ENCODE results near the gene NSMF. TPM values are rescaled to one million over a fixed set of nuclear protein-coding genes. Genes with fewer than 3 reads are reported as not detected.
"Not testable (repeated sequence)": the region's sequence is repeated elsewhere in the genome, so short reads cannot be mapped to it uniquely, and the experiment has no call there.

The NSMF gene
- polyA plus RNA-seq, 3 donors: 45.9 to 55.4 (median 50.4) TPM

DNA sequence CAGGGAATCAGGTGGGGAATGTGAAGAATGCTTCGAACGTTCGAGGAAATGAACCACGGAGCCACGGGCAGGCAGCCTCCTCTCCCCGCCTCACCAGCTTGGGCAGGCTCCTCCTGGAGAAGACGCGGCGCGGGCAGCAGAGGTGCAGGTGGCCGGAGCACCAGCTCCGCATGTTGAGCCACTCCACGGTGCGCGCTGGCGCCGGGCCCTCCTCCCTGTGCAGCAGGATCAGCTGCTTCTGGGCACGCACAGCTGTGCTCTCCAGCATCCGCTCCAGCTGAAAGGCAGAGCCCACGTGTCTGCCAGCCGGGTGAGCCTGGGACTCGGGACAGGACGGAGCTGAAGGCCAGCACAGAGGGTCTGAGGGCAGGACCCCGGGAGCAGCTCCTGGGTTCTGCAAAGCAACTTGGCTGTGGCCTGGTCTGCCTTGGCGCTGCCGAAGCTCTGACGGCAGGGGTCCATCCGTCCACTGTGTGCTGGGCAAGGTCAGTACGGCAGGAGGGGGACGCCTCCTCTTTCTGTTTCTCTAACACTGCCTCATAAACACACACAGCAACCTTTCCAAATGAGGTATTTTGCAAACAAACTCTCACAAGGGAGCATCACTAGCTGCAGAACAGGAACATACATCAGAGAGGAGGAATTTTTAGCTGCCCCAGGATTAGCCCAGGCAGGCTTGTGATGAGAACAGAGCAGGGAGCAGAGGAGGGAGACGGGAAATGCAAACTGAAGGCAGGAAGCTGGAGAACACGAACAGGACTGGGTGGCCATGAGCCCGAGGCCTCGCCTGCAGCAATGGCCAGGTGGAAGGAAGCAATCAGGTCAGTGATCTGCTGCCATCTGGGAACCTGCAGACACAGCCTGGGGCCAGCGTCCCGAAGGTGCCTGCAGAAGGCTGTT lies 20.1 kb upstream of the NSMF start:
- DNase-seq: no peak

DNA sequence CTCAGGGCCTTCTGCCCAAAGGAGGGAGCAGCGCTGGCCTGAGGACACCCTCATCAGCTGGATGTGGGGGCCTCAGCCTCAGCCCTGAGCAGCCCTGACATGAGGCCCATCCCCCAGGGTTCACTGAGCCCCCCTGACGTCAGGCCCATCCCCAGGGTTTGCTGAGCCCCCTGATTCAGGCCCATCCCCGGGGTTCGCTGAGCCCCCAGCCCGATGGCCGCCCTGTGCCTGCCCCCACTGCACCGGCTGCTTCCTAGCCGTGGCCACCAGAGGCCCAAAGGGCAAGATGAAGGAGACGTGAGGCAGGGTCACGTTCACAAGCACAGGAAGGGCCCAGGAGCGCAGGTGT lies 19.5 kb upstream of the NSMF start:
- no peak for DNase-seq

DNA sequence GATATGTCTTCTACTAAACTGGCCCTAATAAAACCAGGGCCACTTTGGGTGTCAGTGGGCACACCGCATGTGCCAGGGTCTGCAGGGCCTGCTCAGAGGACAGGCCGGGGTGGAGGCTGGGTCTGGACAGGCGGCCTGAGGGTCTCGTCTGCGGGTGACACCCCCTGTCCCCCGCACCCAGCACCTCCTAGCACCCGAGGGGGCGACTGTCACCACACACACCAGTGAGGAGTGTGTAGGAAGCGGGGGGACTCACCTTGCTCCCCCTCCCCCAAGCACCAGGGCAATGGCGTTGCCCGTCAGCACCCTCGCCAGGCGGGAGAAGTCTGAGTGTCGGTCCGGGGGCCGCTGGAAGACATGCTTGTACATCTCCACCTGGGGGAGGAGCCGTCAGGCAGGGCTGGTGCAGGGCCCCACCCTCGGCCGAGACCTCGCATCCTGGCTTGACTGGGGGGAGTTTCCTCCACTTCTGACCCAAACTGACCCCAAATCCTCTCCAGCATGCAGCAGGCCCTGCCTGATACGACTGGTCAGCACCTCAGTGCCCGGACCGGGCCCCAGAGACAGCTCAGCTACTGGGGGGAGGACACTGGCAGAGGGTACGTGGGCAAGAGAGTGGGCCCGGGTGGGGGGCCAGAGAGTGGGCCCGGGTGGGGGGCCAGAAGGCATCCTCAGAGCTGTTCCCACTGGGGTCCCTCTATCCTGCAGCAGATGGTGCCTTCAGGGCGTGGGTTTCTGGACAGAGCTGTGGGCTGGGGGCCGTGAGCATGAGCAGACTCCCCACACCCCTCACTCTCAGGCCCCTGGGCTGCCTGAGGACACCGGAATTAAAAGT lies 18.9 kb upstream of the NSMF start:
- DNase-seq: no peak

DNA sequence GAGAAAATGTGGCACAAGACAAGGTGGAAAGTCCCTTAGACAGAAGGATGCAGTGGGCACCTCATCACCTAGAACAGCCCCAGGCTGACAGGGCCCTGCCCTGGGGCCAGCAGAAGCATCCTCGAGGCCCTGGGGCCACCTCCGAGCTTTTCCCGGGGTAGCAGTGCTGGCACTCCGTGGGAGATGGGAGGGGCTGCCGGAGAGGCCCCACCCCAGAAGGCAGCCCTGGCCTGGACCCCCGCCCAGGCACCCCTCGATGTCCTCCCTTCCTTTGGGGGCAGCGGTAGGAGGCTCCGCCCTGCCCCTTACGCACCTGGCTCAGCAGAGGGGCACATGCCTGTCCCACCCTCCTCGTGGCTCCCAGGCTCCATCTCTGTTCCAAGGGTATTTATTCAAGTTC lies 17.7 kb upstream of the NSMF start:
- no peak for DNase-seq

DNA sequence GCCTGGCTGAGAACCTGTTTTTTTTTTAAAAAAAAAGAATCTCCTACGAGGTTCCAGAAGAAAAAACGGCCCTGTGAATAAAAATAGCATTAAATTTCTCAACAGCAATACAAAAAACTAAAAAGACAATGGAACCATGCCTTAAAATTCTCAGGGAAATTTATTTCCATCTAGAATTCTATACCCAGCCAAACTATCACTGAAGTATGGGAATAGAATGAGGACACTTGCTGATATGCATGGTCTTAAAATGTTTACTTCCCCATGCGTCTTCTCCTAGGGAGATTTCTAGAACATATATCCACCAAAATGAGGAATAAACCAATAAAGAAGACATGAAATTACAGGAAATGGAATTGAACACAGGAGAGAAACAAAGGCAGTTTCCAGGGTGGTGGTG lies 16.5 kb upstream of the NSMF start:
- no peak for DNase-seq

DNA sequence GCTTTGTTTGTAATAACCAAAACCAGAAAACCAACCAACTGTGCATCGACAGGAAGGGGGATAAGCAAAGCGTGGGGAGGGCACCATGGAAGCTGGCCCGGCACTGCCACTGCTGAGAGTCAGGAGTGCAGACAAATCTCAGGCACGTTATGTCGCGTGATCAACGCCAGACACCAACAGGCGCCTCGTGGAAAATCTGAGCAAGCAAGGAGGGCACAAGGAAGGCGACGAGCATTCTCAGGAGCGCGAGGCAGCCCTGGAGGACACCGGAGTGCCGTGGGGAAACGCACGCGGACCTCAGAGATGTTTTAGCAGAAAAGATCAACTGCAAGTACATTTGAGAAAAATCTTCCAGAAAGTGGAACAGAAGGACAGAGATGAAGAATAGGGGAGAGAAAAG lies 15.1 kb upstream of the NSMF start:
- no peak for DNase-seq

DNA sequence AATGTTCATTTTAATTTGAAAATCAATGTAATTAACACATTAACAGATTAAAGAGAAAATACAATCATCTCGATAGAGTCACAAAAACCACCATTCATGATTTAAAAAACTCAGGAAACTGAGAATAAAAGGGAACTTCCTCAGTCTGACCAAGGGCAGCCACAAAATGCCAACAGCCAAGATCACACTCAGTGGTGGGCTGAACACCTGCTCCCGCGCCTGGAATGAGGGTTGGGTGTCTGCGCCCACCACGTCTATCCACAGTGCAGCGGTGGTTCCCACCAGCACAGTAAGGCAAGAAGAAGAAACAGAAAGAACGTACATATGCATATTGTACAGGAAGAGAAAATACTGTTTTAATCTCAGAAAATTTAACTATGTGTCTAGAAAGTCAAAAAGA lies 11.7 kb upstream of the NSMF start:
- no peak for DNase-seq

DNA sequence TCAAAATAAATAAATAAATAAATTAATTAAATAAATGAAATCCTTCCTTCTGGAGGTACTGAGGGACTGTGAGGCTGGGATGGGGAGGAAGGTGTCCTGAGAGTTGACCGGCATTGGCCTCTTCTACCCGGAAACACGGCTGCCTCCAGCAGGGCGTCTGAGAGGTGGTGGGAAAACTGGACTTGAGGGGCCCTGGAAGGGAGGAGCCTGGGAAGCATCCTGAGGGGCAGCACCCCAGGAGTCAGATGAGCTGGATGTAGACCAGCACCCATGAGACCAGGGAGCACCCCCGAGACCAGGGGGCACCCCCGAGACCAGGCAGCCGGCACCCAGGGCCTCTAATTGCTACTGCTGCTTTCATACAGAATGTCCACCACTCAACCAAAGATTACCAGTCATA lies 8.8 kb upstream of the NSMF start:
- DNase-seq: no peak

DNA sequence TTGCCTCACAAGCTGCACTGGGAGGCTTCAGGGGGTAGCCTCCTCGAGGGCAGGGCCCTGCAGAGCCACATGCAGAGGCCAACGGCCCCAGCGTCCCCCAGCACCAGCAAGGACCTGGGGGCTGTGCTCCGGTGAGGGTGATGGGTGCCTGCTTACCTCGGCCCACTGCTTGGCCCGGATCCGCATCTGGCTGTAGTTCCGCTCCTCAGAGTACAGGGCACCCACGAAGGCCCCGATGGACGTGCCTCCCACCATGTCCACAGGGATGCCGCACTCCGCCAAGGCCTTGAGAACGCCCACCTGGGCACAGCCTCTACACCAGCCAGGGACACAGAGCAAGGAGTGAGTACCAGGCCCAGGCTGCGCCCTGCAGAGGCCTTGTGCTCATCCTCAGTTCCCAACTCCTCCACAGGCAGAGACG lies 8.0 kb upstream of the NSMF start:
- DNase-seq: no peak

DNA sequence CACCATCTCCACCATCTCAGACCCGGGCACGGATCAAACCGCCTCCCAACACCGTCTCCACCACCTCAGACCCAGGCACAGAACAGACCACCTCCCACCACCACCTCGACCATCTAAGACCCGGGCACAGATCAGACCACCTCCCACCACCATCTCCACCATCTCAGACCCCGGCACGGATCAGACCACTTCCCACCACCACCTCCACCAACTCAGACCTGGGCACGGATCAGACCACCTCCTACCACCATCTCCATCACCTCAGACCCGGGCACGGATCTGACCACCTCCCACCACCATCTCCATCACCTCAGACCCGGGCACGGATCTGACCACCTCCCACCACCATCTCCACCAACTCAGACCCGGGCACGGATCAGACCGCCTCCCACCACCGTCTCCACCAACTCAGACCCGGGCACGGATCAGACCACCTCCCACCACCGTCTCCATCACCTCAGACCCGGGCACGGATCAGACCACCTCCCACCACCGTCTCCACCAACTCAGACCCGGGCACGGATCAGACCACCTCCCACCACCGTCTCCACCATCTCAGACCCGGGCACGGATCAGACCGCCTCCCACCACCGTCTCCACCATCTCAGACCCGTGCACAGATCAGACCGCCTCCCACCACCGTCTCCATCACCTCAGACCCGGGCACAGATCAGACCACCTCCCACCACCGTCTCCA lies 7.4 kb upstream of the NSMF start:
- DNase-seq: not testable (repeated sequence)

DNA sequence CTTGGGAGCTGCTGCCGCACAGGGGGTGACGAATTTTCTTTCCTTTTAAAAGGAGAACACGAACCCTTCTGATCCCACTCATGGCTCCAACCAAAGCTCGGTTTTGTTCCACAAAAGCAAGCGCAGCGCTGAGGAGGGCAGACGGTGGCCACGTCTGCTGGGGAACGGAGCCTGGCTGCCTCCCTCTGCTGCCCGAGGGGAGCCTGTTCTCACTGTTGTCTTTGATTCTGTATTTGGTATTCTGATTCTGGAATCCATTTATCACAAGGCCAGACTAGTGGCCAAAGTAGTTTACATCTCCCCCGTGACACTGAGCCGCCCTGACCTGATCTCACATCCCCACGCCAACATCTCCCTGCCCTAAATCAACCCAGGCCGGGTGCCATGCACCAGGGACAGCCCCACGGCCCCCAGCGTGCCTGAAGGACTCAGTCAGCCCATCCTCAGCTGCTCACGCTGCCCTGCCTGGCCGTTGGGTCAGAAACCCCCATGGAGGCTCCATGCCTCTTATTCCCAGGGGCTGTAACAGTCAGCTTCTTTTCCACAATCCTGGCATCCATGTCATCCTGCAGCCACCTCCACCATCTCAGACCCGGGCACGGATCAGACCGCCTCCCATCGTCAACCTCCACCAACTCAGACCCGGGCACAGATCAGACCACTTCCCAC lies 6.7 kb upstream of the NSMF start:
- DNase-seq: no peak

DNA sequence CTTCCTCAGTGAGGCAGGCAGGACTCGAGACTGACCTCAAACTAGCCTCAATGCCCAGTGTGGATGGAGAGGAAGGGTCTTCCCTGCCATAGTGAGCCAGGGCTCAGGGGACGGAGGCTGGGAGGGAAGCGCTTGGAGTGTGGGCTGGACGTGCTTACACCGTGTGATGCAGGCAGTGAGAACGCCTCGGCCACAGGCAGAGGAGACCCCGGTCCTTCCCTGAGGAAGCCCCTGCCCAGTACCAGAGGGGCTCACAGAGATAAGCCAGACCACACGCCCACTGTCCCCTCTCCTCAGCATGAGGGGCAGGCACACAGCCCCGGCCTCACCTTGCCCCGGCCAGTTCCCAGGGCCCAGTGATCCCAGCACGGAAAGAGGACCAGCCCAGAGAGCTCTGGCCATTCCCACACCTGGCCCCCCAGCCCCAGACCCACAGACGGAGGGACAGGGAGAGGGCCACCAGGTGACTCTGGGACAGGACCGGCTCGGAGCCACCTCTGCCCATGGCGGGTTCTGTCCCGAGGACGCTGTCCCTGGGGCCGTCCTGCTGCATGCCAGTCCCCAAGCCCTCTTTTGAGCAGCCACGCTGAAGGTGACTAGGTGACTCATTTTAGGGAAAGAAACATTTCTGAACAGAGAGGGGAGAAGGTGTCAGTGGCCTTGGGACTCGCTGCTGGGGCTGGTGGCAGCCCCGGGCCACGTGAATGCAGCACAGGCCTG lies 6.0 kb upstream of the NSMF start:
- no peak for DNase-seq

DNA sequence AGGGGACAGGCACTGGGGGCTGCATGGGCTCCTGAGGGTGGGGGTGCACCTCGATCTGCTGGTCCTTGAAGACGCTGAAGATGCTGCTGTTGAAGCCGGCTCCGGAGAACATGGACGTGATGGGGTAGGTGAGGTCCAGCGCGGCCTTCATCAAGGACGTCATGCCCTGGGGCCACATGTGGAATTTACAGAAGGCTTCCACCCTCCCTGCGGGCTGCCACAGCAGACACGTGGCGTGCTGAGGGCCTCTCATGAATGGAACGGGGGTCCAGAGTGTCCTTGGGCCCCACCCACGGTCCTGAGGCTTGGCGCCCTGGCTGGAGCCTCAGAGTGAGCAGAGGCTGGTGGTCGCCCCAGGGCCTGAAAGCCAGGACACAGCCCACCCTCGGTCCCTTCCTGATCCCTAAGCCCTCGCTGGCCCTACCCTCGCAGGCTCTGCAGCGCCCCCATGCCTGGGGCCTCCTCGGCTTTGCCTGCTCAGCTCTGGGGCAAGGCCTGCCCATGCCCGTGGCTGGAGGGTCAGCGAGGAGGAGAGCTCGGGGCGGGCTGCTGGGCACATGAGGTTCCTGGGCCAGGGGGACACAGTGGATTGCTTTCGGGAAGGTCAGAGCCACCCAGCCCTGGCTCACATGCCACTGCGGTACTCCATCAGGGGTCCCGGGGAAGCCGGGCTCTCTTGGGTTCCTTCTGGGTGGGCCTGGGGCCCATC lies 5.3 kb upstream of the NSMF start:
- no peak for DNase-seq

DNA sequence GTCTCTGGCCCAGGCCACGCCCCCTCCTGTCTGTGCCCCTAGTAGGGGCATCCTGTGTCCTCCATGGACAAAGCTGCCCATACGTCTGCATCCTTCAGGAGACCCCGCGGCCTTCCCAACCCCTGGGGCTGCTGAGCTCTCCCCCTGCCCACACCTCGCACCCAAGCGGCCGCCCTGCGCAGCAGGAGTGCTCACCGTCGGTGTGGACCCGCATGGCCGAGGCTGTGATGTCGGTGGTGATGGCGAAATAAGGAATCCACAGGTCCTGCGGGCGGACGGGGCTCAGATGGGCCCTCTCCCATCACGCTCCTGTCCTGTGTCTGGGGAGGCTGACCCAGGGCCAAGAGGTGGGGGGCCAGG lies 4.8 kb upstream of the NSMF start:
- no peak for DNase-seq

DNA sequence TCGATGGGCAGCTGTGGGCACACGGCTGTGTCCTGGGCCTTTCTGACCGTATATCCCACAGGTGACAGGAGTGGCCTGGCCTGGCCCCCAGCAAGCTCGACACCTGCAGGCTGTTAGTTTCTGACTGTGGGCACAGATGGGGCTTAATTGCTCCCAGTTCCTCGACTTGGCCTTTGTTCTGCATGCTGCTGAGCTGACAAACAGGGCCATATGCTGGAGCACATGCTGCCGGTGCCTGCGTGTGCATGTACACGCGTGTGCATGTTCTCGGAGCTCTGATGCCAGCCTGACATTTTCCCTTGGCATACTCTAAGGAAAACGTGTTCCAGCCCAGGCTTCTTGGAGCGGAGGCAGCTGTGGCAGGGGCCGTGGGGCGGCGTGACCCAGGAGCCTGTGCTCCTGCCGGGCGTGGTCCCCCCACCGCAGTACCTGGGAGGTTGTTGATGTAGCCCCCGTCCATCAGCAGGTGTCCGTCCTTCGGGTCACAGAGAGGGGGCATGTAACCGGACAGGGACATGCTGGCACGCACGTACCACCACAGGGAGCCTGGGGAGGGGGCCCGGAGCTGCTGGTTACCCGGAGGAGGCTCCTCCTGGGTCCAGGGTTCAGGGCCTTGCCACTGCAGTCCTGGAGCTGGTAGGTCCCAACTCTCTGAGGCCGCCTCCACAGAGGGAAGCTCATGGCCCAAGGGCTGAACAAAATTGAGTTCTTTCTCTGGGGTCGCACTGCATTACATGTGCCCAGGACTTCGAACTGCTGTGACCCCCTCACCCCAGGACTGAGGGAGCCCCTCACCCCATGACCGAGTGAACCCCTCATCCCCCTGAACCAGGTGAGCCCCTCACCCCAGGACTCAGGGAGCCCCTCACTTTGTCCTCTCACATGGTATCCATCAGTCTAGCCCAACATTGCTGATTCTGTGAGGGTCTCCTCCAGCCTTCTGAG lies 4.1 kb upstream of the NSMF start:
- no peak for DNase-seq

DNA sequence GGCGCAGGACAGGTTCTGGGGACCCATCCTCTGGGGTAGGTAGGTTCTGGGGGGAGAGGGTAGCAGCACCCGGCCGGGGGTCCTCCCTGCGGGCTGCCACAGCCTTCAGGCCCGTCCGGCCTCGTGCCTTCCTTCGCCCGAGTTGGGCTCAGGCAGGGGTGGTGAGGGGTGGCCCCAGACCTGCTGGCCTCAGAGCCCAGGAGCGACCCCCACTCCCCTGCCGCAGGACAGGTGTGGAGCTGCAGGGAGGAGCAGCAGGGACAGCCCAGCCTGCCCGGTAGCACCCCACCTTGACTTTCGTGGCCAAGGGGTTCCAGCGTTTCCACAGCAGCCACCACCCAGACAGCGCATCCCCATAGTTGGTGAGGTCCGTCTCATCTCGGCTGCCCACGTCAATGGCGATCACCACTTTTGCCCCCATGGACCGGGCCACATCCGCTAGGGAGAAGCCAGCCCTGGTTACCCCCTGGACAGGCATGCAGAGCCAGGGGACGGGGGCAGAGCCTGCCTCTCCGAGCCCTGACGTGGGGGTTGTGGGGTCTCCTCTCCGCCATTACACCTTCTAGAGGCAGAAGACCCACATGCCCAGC lies 3.4 kb upstream of the NSMF start:
- DNase-seq: no peak

DNA sequence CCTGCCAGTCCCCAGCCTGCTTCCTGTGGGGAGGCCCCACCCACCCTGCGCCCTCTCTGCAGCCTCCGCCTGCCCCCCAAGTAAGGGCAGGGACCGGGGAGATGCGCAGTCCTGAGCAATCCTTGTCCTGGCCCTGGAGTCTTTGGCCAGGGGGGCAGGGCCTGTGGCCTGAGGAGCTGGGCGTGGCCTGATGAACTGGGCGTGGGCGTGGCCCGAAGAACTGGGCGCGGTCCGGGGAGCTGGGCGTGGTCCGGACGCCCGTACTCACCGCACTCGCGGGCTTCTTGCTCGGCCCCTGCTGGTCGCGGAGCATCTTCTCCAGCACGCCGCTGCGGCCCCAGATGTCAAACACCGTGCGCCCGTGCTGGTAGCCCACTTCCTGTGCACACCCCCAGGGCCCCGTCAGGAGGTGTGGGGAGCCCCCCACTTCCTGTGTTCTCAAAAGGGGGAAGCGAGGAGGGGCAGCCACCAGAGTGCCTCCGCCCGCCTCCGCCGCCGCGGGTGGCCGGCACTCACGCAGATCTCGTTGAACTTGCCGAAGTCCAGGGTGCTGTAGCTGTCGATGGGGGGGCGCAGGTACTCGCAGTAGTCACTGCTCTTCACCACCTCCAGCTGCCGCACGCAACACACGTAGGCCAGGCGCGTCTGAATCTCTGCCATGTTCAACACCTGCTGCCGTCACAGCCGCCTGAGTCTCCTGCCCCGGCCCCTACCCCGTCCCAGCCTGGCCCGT lies 2.7 kb upstream of the NSMF start:
- no peak for DNase-seq

DNA sequence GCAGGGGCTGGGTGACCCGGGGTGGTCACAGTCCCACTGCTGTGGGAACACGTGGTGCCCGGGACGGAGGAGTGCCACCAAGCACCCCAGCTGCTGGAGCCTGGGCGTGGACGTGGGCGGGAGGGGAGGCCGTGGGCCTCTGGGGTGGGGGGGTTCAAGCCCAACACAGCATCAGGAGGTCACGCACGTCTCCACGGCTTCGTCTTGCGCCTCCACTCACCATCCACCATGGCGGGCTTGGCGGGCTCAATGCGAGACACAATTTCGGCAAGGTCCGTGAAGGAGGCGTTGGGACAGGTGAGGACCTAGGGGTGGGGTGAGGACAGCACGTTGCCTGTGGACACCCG lies 2.2 kb upstream of the NSMF start:
- DNase-seq: no peak
